GM12878 (cell line): Measurements from ENCODE around the gene SCAND1. TPM values are rescaled to one million over a fixed set of nuclear protein-coding genes. Genes with fewer than 3 reads are reported as not detected.

Source experiments
- ATAC-seq: fragments of 200-7000 bp; cut with Tn5 transposase; 3 replicates; pipeline ENCODE4 v1.9.1; 2020; ENCODE audit warnings: mild to moderate bottlenecking, moderate library complexity
- BruUV-seq: library from RNA; stranded (reverse); fragments of 400-500 nt; replicated peaks from 2 replicates; lab custom pipeline; 2021; lab: Mats Ljungman, UMichigan
- CTCF ChIA-PET: fragments of 300-600 bp; sonication (Branson Sonifier 250); formaldehyde crosslinking; extraction: SDS; loops from one replicate; lab custom pipeline; 2021; ENCODE audit warnings: inconsistent platforms; lab: Yijun Ruan, JAX
- POLR2A ChIA-PET: fragments of 350-600 bp; formaldehyde crosslinking; extraction: SDS; loops from one replicate; lab custom pipeline; 2021; ENCODE audit warnings: inconsistent platforms; lab: Charles Lee
- RAD21 ChIA-PET: fragments of 300-600 bp; sonication (Branson Sonifier 250); formaldehyde crosslinking; loops from one replicate; lab custom pipeline; 2023; ENCODE audit warnings: antibody characterized with exemption; ENCODE audit not compliant: unreplicated experiment; lab: Charles Lee
- SMC1A ChIA-PET: fragments of 300-600 bp; sonication (Branson Sonifier 250); formaldehyde crosslinking; loops from one replicate; lab custom pipeline; 2023; ENCODE audit not compliant: unreplicated experiment, uncharacterized antibody; lab: Charles Lee
- DNase-seq: peaks from one replicate; pipeline ENCODE4 v3.0.0-alpha.2; 2011; ENCODE audit warnings: low read depth, low spot score
- FAIRE-seq: peaks from 3 replicates; lab custom pipeline; 2011; peaks lifted over from hg19 to GRCh38; lab: Jason Lieb, UNC
- H2AFZ ChIP-seq: 2 replicates; pipeline ENCODE4 v1.6.0; 2011; ENCODE audit warnings: low read depth, low read length, control low read depth; ENCODE audit not compliant: control insufficient read depth
- H3K27ac ChIP-seq: 2 replicates; pipeline ENCODE4 v1.5.1; 2011; ENCODE audit warnings: control low read depth; ENCODE audit not compliant: control insufficient read depth, insufficient read depth
- H3K27me3 ChIP-seq, 2 experiments: replicated peaks in 1 of 2; 2 replicates each; pipeline versions ENCODE4 v1.6.0 to v1.6.1; 2011; ENCODE audit warnings: low read length in 1 of 2; ENCODE audit not compliant: control insufficient read depth in 2 of 2, insufficient read depth in 2 of 2
- H3K36me3 ChIP-seq, 2 experiments: 2 replicates each; pipeline ENCODE4 v1.5.1; 2011; ENCODE audit warnings: low read length in 1 of 2; ENCODE audit not compliant: control insufficient read depth in 2 of 2, insufficient read depth in 2 of 2
- H3K4me1 ChIP-seq: 2 replicates; pipeline ENCODE4 v1.6.1; 2011; ENCODE audit warnings: mild to moderate bottlenecking, low read length, moderate library complexity, mixed read lengths; ENCODE audit not compliant: control insufficient read depth, insufficient read depth
- H3K4me2 ChIP-seq: 2 replicates; pipeline ENCODE4 v1.6.0; 2011; ENCODE audit warnings: control low read depth; ENCODE audit not compliant: control insufficient read depth, insufficient read depth
- H3K4me3 ChIP-seq: fragments of 200-600 bp; sonication (generic); 2 replicates; pipeline ENCODE4 v1.5.1; 2016
- H3K79me2 ChIP-seq: 2 replicates; pipeline ENCODE4 v1.6.0; 2011; ENCODE audit warnings: low read length; ENCODE audit not compliant: control insufficient read depth, insufficient read depth
- H3K9ac ChIP-seq: 2 replicates; pipeline ENCODE4 v1.8.0; 2011; ENCODE audit warnings: low read length, control low read depth, mixed read lengths; ENCODE audit not compliant: control insufficient read depth, insufficient read depth
- H3K9me3 ChIP-seq: replicated peaks from 3 replicates; pipeline ENCODE4 v1.5.1; 2011; ENCODE audit warnings: mild to moderate bottlenecking, low read length; ENCODE audit not compliant: control insufficient read depth, insufficient read depth
- H4K20me1 ChIP-seq: 2 replicates; pipeline ENCODE4 v1.6.0; 2011; ENCODE audit not compliant: control insufficient read depth, insufficient read depth
- ASH2L ChIP-seq: fragments of 300-600, 200-600 bp; sonication (generic); IDR thresholded peaks from 2 replicates; pipeline ENCODE4 v1.6.1; 2017; ENCODE audit warnings: low read depth, mild to moderate bottlenecking, borderline replicate concordance
- BCL11A ChIP-seq: IDR thresholded peaks from 2 replicates; pipeline ENCODE4 v1.6.1; 2011; ENCODE audit warnings: low read depth, low read length
- CHD4 ChIP-seq: fragments of 200-600 bp; sonication (generic); IDR thresholded peaks from 2 replicates; pipeline ENCODE4 v1.6.1; 2016; ENCODE audit warnings: mild to moderate bottlenecking
- E4F1 ChIP-seq: fragments of 450-650 bp; IDR thresholded peaks from 2 replicates; pipeline ENCODE4 v1.6.1; 2018; ENCODE audit warnings: borderline replicate concordance, mild to moderate bottlenecking; ENCODE audit not compliant: partially characterized antibody
- IKZF2 ChIP-seq, 2 experiments: fragments of 450-650 bp; IDR thresholded peaks; 2 replicates each; pipeline ENCODE4 v1.6.1; 2017; ENCODE audit warnings: mild to moderate bottlenecking in 2 of 2, moderate library complexity in 2 of 2
- IRF4 ChIP-seq: IDR thresholded peaks from 2 replicates; pipeline ENCODE4 v1.6.1; 2011; ENCODE audit warnings: low read depth, low read length
- POLR2AphosphoS5 ChIP-seq: IDR thresholded peaks from 2 replicates; pipeline ENCODE4 v1.6.1; 2011; ENCODE audit warnings: mild to moderate bottlenecking, low read length, inconsistent platforms
- SP1 ChIP-seq: IDR thresholded peaks from one replicate; pipeline ENCODE4 v1.6.1; 2011; ENCODE audit warnings: low read depth, low read length
- STAT1 ChIP-seq: fragments of 450-650 bp; conservative IDR thresholded peaks from 2 replicates; pipeline ENCODE4 v1.6.1; 2014; ENCODE audit warnings: antibody characterized with exemption, mild to moderate bottlenecking
- TAF1 ChIP-seq: IDR thresholded peaks from 2 replicates; pipeline ENCODE4 v1.6.1; 2011; ENCODE audit warnings: mild to moderate bottlenecking, low read depth, low read length, borderline replicate concordance
- ZBTB11 ChIP-seq: fragments of 450-650 bp; formaldehyde crosslinking; IDR thresholded peaks from 2 replicates; pipeline ENCODE4 v1.5.0; 2022; ENCODE audit warnings: mild to moderate bottlenecking, missing genetic modification characterization
- ZNF24 ChIP-seq: fragments of 450-650 bp; IDR thresholded peaks from 2 replicates; pipeline ENCODE4 v1.6.1; 2017; ENCODE audit warnings: antibody characterized with exemption, mild to moderate bottlenecking
- WGBS: methylation state at CpG from one replicate; pipeline ENCODE4 v1.1.6; 2016; ENCODE audit warnings: low lambda C conversion rate; ENCODE audit not compliant: insufficient replicate concordance, insufficient coverage; ENCODE audit errors: missing lambda C conversion rate; 5-methylcytosine and 5-hydroxymethylcytosine counted together
- in situ Hi-C: fragments of 300-500 bp; cut with MboI; formaldehyde crosslinking; loops from 9 replicates; pipeline ENCODE4 v1.14.3; 2018; ENCODE audit warnings: mixed read lengths
- intact Hi-C: fragments of 100-400 bp; cut with micrococcal nuclease; formaldehyde crosslinking; loops from one replicate; pipeline ENCODE4 v1.14.2; 2022; ENCODE audit not compliant: unreplicated experiment
- polyA plus RNA-seq, 11 experiments: library from polyadenylated mRNA; depleted of rRNA in 4 of 11; unstranded in 6 of 11; stranded (reverse) in 5 of 11; fragments of >200 nt; fragmentation: Nextera tagmentation in 4 of 11; fragmentation: Illumina TruSeq in 1 of 11; extraction: Ambion mirVana in 4 of 11; extraction: Trizol in 1 of 11; gene quantifications; 1 replicate in 1 of 11; 2 replicates in 10 of 11; pipeline versions ENCODE4 v1.2.1 to v1.2.3, GENCODE V29; 2011 to 2016; ENCODE audit warnings: inconsistent platforms in 2 of 11, missing spikeins in 2 of 11, low read depth in 1 of 11
- total RNA-seq, 4 experiments: library from RNA; depleted of rRNA in 3 of 4; stranded (reverse); fragments of >200 nt in 3 of 4; fragmentation: Illumina TruSeq in 1 of 4; extraction: Trizol in 1 of 4; gene quantifications; 2 replicates each; pipeline versions ENCODE4 v1.2.1 to v1.2.3, GENCODE V29; 2013 to 2021
- TF ChIP-seq, protein P1 (sequence below): IDR thresholded peaks from 2 replicates; pipeline ENCODE4 v1.6.1; 2012; ENCODE audit warnings: mild to moderate bottlenecking, low read depth, low read length

The SCAND1 gene
- total and polyA plus RNA-seq, 10 of the 15 experiments (the other 5 are each of a cell fraction or from before 2014, with no cell fraction given): 0.08 to 117 (median 25.9) TPM

GRCh38 chr20:35904982-35905663 is 49.2 kb downstream of the SCAND1 start:
- Histone ChIP-seq H3K9me3 (no peaks in the 10 kb centered on the region), H2AFZ (no peak overlapping the region), H3K4me1 (peaks cover 22% of the 10 kb centered on the region), H4K20me1 (peaks cover 3% of the 10 kb centered on the region; the same call in 1 of the 2 replicates), H3K27ac (no peak overlapping the region), H3K4me3 (no peak overlapping the region), H3K27me3 (no peaks in the 10 kb centered on the region), H3K4me2 (no peak overlapping the region), H3K79me2 (no peaks in the 10 kb centered on the region; the same call in 1 of the 2 replicates), H3K9ac (no peak overlapping the region), H3K36me3 (peaks cover 2 to 5% of the 10 kb centered on the region in 2 experiments; a peak in 2 of 4 replicates)
- no TSS peak for BruUV-seq
- ChIA-PET RAD21 (no interaction called here), POLR2A (no interaction called here), SMC1A (interaction anchor here (0.6 kb wide), 1 partner anchor 82 kb away, joined by 4 read pairs; no protein-coding TSS in a partner anchor), CTCF (no interaction called here)
- DNase-seq: no peak
- FAIRE-seq: no peak
- in situ Hi-C loops (no loop called here), intact Hi-C loops (no loop called here)
- TF ChIP-seq CHD4 (no peak), IRF4 (no peak), SP1 (no peak), ZNF24 (no peak), TAF1 (no peak), IKZF2 (IDR thresholded peaks at IDR 0.05) (no peak), ASH2L (no peak), BCL11A (no peak), E4F1 (no peak), POLR2AphosphoS5 (no peak), STAT1 (no peak), ZBTB11 (CRISPR knock-in tag) (no peak)
- TF ChIP-seq, protein P1, sequence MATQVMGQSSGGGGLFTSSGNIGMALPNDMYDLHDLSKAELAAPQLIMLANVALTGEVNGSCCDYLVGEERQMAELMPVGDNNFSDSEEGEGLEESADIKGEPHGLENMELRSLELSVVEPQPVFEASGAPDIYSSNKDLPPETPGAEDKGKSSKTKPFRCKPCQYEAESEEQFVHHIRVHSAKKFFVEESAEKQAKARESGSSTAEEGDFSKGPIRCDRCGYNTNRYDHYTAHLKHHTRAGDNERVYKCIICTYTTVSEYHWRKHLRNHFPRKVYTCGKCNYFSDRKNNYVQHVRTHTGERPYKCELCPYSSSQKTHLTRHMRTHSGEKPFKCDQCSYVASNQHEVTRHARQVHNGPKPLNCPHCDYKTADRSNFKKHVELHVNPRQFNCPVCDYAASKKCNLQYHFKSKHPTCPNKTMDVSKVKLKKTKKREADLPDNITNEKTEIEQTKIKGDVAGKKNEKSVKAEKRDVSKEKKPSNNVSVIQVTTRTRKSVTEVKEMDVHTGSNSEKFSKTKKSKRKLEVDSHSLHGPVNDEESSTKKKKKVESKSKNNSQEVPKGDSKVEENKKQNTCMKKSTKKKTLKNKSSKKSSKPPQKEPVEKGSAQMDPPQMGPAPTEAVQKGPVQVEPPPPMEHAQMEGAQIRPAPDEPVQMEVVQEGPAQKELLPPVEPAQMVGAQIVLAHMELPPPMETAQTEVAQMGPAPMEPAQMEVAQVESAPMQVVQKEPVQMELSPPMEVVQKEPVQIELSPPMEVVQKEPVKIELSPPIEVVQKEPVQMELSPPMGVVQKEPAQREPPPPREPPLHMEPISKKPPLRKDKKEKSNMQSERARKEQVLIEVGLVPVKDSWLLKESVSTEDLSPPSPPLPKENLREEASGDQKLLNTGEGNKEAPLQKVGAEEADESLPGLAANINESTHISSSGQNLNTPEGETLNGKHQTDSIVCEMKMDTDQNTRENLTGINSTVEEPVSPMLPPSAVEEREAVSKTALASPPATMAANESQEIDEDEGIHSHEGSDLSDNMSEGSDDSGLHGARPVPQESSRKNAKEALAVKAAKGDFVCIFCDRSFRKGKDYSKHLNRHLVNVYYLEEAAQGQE: no peak
- ATAC-seq: no peak
- WGBS: 51% methylated on average over 4 of the region's 4 CpGs
